HG03095 (cell line): ENCODE data around the gene HS3ST5.
"Not testable (repeated sequence)": the region's sequence is repeated elsewhere in the genome, so short reads cannot be mapped to it uniquely, and the experiment has no call there.

Experiments used
- ATAC-seq: cut with Tn5 transposase; IDR thresholded peaks from one replicate; pipeline ENCODE4 v1.9.1; 2021; ENCODE audit warnings: moderate library complexity; ENCODE audit not compliant: unreplicated experiment

The HS3ST5 gene

DNA sequence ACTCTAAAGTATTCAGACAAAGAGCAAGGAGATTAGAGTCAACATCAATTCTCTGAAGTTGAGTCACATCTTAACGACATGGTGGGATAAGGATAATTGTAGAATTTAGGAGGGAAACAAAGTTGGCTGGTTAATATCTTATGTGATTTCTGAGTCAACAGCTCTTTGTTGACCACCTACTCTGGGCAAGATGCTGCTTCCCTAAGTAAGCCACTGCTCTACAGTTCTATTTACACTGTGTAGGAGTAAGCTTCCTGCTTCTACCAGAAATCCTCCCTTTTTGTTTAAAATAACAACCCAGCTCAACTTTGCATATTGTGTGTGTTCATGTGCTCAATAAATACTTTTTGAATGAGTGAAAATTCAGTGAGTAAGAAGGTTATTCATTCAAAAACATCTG is 3.1 kb downstream of the HS3ST5 start:
- ATAC-seq: no peak

DNA sequence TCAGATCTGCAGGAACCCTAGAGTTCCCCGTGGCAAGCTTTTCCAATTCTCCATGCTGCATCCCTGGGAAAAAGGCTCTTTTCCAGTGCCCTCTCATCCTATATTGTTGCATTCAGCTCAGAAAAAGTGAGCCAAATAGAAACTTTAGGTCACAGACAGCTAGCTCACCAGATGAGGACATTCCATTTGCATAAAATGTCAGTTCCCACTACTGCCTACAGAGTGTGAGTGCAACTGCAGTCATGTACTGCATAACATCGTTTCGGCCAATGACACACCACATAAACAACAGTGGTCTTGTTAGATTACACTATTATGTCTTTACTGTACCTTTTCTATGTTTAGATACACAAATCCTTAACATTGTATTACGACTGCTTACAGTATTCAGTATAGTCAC is 8.6 kb downstream of the HS3ST5 start:
- no peak for ATAC-seq

DNA sequence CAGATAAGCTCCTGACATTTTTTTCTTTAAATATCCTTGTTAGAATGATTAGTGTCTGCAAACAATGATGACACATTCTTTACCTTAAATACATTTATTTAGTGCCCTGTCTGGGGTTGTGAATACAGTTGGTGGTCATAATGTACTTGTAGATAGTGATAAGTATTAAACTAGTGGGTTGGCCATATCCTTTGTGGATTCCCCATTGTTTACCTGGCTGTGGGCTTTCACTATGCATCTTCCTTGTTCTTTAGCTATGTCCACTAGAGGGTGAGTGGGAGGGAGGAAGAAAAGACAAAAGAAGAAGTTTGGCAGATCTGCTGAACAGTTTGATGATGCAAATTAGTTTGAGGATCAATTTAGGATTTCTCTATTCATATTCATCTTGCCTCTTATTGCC is 15.7 kb downstream of the HS3ST5 start:
- no peak for ATAC-seq

DNA sequence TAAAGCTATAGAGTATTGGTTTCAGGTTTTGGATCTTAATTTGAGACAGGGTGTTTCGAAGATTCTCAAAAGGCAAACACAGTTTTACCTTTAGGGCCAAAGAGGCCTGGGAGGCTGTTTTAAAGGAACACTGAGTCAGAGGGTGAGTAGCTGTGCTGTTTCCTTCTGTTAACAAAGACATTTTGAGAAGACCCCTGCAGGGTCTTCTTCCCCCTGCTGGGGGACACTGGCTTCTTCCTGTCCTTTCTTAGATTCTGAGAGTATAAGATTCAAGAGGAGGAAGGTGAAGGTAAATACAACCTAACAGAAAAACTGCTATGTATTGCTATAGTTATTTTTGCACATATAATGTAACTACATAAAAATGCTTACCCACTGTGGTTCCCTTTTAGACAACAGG is 19.0 kb downstream of the HS3ST5 start:
- ATAC-seq: no peak

DNA sequence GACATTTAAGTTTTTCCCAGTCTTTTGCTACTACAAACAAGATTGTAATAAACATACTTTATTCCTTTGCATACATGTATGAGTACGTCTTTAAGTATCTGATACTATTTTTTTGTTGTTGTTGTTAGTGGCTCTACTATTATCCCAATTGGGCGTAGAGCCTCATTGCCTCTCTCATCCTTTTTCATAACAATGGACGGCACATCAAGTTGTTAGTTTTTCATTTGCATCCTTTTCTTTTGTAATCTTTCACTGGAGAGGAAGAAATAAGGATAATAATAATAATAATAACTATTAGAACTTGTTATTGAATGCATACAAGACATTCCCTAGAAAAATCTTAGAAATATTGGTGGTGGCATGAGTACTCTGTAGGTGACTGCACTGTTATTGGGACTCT is 23.1 kb downstream of the HS3ST5 start:
- ATAC-seq: no peak

DNA sequence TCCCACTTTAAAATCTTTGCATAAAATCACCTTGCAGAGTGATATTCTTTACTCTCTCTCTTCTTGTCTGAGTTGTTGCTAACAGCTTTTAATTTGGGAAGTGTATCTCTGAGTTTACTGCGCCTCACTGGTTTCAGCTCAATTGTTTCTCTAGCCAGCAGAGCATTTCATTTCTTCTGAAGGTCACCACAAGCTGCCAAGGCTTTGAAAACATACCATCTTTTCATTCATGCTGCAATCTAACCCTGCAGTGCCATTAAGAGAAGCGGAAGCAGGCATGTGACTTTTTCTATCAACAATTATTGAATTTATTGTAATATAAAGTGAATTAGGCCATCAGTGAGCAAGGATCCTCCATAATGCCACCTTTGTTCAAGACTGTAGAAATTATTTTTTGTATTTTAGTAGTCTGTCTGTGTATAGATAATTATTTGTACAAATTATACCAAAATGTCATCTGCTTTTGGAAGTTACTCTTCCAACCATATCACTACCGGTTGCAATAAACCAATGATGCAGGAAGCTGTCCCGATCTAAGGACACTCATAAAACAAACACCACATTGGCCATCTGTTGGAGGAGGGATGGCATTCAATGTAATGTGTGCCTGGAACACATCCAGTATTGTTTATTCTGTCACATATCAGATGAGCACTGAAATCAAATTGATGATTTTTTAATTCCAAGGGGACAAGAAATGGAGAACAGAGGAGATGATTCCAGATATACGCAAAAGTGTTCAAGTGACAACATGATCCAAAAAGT is 26.8 kb downstream of the HS3ST5 start:
- ATAC-seq: no peak

DNA sequence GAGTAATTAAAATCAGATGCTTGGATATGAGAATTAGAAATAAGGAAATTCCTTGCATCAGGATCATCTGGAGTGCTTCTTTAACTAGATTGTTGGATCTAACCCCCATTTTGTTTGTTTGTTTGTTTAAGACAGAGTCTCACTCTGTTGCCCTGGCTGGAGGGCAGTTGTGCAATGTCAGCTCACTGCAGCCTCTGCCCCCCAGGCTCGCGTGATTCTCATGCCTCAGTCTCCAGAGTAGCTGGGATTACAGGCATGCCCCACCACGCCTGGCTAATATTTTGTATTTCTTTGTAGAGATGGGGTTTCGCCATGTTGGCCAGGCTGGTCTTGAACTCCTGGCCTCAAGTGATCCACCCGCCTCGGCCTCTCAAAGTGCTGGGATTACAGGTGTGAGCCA is 29.0 kb downstream of the HS3ST5 start:
- ATAC-seq: not testable (repeated sequence)

DNA sequence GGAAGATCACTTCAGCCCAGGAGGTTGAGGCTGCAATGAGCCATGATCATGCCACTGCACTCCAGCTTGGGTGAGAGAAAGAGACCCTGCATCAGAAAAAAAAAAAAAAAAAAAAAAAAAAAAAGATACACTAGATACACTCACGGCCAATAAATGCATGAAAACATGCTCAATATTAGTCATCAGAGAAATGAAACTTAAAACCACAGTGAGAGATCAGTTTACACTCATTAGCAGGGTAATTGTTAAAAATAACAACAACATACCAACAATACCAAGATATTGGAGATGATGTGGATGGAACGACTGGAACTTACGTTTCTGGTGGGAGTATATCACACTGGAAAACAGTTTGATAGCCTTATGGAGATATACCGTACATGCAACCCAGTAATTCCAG is 29.9 kb downstream of the HS3ST5 start:
- ATAC-seq: no peak

DNA sequence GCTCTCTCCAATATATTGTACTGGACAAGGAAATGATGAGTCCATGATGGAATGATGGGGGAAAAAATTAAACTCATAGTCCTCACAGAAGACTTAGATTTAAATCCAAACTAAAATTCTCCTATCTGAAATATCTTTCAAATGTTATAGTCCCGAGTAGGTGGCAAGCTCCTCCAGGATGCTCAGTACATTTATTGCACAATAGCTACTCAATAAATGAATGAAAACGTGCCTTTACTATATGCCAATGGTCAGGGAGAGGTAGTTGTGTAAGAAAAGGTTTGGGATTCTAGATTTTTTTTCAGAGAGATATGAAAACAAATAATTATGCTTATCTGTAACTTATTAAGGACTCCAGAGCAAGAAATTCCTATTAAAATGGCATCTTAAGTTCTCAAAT is 32.8 kb downstream of the HS3ST5 start:
- ATAC-seq: no peak

DNA sequence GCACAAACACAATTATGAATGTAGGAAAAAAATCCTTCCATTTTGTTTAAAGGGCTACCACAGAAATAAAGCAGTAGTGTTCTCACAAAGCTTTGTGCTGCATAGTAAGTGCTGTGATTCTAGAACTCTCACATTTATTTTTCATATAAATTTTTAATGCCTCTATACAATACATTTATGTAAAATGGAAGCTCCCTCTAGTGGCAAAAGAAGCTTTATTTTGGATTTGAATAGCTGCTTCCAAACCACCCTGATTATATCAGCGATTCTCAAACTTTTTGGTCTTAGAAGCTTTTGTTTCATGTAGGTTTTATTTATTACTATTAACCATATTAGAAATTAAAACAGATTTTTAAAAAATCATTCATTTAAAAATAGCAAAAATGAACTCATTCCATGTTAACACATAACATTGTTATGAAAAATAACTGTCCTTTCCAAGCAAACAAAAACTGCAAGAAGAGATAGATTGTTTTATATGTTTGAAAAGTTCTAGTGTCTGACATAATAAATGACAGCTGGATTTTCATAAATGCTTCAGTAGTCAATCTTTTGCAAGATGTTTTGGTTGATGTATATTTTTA is 38.4 kb downstream of the HS3ST5 start:
- ATAC-seq: no peak

DNA sequence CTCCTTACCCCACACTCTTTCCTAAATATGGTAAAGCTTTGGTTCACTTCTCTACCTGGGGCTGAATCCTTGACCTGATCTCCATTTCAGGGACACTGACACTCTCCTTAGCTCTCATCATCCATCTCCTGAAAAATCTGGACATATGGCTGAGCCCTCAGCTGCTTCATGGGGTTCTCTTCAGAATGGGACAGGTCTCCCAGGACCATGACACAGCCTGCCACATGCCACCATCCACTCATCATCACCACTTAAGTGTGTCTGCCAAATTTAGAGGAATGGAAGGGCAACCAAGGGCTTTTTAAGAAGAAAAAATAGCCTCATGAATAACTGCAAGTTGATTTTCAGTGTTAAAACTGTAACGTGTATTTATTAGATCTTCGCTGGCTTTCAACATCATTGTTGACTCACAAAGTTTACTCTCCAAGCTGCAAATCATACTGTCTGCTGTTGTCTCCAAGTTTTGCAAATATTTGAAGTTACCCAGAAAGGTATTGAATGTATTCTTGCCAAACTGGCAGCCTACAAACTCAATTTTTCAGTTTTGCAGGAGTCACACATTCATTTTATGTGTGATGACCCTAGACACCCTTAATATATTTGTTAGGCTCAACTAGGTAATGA is 41.1 kb downstream of the HS3ST5 start:
- ATAC-seq: no peak

DNA sequence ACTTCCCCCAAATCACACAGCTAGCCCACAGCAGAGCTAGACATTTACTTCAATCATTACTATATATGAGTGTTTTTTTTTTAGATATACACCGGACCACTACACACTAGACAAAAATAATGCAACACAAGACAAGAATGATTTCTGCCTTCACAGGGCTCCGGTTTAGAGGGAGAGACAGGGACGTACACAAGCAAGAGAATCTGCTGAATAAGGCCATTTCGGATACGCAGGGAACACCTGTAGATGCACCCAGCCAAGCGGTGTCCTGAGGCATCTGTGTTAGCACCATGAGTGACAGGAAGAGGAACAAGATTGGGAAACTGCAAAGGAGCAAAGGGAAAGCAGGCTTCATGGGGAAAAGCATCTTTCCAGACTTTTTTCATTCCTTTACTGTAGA is 45.7 kb downstream of the HS3ST5 start:
- no peak for ATAC-seq

DNA sequence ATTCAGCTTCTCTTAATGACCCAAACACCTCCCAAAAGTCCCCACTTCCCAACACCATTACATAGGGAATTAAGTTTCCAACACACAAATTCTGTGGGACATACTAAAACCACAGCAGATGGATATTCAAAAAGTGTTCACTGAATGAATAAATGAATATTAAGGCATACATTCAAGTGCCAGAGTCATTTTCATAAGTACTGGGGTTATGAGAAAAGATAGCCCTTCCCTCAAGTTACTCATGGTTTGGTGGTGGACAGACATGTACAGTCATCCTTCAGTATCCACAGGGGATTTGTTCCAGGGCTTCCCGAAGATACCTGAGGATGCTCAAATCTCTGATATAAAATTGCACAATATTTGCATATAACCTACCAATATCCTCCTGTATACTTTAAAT is 50.4 kb downstream of the HS3ST5 start:
- no peak for ATAC-seq

DNA sequence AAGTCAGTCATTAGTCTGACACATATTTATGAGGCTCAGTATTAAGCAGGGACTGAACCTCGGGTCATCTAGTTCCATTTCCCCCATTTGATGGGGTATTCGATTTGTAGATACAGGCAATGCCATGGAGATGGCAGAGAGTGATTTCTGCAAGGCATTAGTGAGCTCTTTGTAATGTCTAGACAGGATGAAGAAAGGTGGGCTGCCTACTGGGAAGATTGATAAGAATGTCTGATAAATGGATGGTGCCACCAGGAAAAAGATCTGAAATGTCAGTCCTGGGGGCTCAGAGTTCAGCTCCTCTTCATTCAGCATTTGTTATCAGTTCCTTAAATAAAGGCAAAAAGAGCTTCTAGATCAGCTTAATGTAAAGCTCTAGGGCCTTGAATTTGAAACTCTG is 51.4 kb downstream of the HS3ST5 start:
- ATAC-seq: no peak

DNA sequence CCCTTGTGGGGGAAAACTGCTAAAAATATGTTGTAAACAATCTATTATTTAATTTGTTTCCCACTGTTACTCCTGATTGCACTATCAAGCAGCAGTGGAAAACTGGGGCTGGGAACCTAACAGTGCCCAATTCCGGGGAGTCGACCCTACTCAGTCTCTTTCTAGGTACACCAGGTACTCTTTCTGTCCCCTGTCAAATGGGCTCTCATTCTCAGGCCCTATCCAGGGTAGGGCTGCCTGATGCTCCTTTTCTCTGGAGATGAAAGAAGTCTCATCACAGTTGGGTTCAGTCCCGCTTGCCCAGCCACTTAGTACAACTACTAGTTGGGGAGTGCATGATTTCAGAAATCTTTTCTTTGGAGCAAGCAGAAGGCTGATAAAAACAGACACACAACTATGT is 52.0 kb downstream of the HS3ST5 start:
- no peak for ATAC-seq

DNA sequence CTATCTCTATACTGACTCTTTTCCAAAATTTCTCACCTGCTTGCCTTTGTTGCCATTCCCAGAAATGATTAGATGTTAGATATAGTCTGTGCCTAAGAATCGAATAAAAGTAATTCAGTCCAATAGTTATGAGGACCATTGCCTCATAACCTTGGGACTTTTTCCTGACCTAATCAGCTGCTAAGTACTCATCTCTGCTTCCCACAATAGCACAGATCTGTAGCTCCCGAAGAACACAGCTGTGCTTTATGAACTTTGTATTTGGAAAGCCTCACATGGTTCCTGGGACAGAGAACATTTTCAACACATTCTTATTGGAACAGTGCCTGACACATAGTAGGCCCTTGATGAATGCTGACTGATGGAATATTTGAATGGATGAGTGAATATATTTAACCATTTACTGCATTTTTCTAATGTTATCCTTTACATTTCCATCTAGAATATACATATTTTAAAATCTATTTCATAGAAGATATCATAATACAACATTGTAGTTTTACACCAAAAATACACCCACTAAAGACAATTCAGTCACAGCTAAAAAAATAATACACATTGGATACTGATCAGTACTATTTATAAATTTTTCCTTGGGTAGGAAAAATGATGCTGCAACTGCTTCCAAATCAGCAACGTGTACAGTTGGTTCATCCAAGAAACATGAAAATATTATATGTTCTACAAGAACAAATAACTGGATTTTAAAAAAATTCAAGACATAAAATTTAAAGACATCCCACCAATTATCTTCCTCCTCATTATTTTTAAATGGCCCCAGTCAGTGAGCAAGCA is 53.9 kb downstream of the HS3ST5 start:
- ATAC-seq: no peak

DNA sequence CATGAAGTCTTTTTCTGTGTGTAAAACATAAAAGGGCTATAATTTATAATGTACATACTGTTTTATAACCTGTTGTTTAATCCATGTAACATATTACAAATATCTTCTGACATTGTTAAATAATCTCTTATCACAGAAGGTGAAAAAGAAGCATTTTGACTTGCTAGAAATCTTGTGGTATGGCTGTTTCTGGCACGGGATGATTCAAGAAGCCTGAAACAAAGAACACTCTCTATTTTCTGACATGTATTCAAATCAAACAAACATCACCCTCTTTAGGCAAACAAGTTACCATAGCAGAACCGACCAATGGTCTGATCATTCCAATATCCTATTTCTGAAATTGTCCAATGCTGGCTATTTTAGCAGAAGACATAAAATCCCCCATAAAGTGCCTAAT is 55.4 kb downstream of the HS3ST5 start:
- ATAC-seq: no peak

DNA sequence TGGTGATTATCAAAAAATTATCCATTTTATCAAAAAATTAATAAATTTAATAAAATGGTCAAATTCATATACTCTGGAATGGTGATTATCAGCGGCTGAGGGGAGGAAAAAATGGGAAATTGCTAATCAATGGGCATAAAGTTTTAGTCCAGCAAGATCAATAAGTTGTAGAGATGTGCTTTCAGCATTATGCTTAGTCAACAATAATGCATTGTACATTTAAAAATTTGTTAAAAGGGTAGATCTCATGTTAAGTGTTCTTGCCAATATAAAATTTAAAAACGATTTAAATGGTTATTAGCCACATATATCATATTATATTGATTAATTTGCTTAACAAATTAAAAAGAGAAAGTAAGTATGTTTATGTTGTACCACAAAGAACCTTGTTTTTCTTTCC is 56.6 kb downstream of the HS3ST5 start:
- ATAC-seq: no peak

DNA sequence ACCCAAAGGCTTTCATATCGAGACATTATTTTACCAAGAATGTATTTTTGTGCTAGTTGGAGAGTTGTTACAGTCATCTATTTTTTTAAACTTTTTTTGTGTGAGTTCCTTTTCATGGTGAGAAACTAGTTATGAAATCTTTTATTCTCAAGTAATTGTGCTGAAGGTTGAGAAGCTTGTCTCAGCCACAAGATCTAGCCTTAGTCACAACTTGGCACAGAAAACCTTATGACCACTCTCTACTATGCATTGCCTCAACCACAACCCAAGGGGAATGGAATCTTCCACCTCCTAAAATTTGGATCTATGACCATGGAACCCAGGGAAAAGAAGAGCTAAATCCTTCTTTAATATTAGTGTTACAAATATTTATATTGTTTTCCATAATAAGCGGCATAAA is 58.5 kb downstream of the HS3ST5 start:
- no peak for ATAC-seq

DNA sequence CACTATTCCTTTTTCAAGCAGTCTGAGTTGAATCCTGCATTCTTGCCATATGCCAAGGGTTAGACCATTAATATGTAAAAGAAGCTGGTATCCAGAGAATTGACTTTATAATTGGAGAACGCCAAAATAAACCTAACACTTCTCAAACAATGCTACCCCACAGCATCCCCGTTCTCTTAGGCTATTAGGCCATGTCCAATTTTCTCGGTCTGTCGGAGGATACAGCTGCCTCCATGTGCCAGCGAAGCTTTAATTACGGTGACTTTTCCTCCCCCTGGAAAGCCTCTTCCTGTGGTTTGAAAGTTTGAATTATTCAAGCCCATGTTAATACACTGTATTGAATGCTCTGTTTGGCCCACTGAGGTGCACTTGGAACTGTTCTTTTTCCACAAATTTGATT is 60.5 kb downstream of the HS3ST5 start:
- no peak for ATAC-seq

DNA sequence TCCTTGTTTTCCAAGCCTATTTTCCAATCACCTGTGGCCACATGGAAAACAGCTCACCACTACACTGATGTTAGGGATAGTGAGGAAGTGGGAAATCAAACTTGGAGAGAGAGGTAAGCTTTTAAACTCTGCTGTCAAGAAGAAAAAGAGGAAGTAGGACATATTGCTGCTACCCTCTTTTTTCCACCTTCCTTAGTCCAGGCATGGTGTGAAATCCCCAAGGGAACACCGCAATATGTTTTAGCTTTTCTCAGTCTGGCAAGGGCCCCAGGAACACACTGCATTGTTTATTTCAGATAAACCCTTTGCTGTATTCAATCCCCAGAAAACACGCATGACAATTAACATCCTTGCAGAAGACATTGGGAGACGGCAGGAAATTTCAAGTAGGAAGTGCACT is 61.3 kb downstream of the HS3ST5 start:
- ATAC-seq: no peak
